Esophagus squamous epithelium (tissue), 5 donors: Measurements from ENCODE around the gene COX17. TPM values are rescaled to one million over a fixed set of nuclear protein-coding genes. Genes with fewer than 3 reads are reported as not detected.

Source experiments
- DNase-seq: peaks from one replicate; lab custom pipeline; 2025; lab: John Stamatoyannopoulos, UW
- H3K27ac ChIP-seq, 4 donors: fragments of 200-600 bp; sonication (generic); one replicate each; pipeline ENCODE4 v1.5.1; 2016 to 2019; ENCODE audit warnings: mild to moderate bottlenecking in 1 of 4
- H3K27me3 ChIP-seq, 4 donors: fragments of 200-600 bp; sonication (generic); 1 replicate in 3 of 4; 2 replicates in 1 of 4; pipeline versions ENCODE4 v1.5.1 to v1.6.0; 2017 to 2021; ENCODE audit warnings: antibody characterized with exemption in 1 of 4
- H3K36me3 ChIP-seq, 3 donors: fragments of 200-600 bp; sonication (generic); one replicate each; pipeline ENCODE4 v1.5.1; 2016 to 2019
- H3K4me1 ChIP-seq, 3 donors: fragments of 200-600 bp; sonication (generic); one replicate each; pipeline ENCODE4 v1.5.1; 2017 to 2019
- H3K4me3 ChIP-seq, 4 donors: fragments of 200-600 bp; sonication (generic); 1 replicate in 3 of 4; 2 replicates in 1 of 4; pipeline ENCODE4 v1.5.1; 2016 to 2019; ENCODE audit warnings: mild to moderate bottlenecking in 2 of 4, moderate library complexity in 1 of 4
- H3K9me3 ChIP-seq, 3 donors: fragments of 200-600 bp; sonication (generic); one replicate each; pipeline ENCODE4 v1.5.1; 2016 to 2019
- CTCF ChIP-seq, 6 experiments: fragments of 450-650 bp in 4 of 6; fragments of 200-600 bp in 2 of 6; sonication (generic) in 2 of 6; IDR thresholded peaks; one replicate each; pipeline ENCODE4 v1.5.1; 2016 to 2019; ENCODE audit warnings: antibody characterized with exemption in 6 of 6, mild to moderate bottlenecking in 4 of 6, moderate library complexity in 4 of 6
- POLR2A ChIP-seq, 4 donors: fragments of 450-650 bp; IDR thresholded peaks; one replicate each; pipeline ENCODE4 v1.6.1; 2017; ENCODE audit warnings: antibody characterized with exemption in 4 of 4, mild to moderate bottlenecking in 4 of 4, moderate library complexity in 3 of 4
- WGBS, 2 donors: methylation state at CpG; one replicate each; pipeline ENCODE4 v1.1.5; 2018; 5-methylcytosine and 5-hydroxymethylcytosine counted together
- intact Hi-C: fragments of 100-400 bp; cut with DNase I; formaldehyde crosslinking; loops from one replicate; pipeline ENCODE4 v1.15.0; 2022
- total RNA-seq, 4 donors: library from RNA; depleted of rRNA; stranded (reverse); fragments of >200 nt; gene quantifications; one replicate each; pipeline ENCODE4 v1.1.0, GENCODE V29; 2016
- donor health status: DM: yes; HTN: yes; CAD: no.

COX17 gene
- total RNA-seq, 4 donors from 2014 or later: 10.8 to 33.9 (median 24.6) TPM

GRCh38 chr3:119660474-119661440 lies 16.4 kb downstream of the COX17 start, which contains the start of gene POPDC2:
TSS of gene POPDC2 (minus strand) at chr3:119660589. CDS start at chr3:119660423, 166 bp downstream.
- H3K27me3 ChIP-seq: no peaks in the 10 kb centered on the region
- 76 to 79% methylated on average over 6 to 9 of the region's 9 CpGs for WGBS, 2 donors
- H3K27ac ChIP-seq: peak within 1 kb of the TSS in 2 of 4 donors; percentile 16 to 33
- DNase-seq: no peak
- H3K4me3 ChIP-seq: no peak within 1 kb of the TSS
- peaks cover 0 to 15% (median 12%) of the 10 kb centered on the region in 3 donors for H3K4me1 ChIP-seq
- intact Hi-C loops: no loop called here
- H3K36me3 ChIP-seq: no peaks in the 10 kb centered on the region
- H3K9me3 ChIP-seq: no peaks in the 10 kb centered on the region
- TF ChIP-seq POLR2A (IDR thresholded peaks at IDR 0.05) (no peak), CTCF (IDR thresholded peaks at IDR 0.05) (no peak)

GRCh38 chr3:119659606-119660291 lies 17.5 kb downstream of the COX17 start:
- H3K27ac ChIP-seq: peak overlapping the region in 2 of 4 donors; percentile 16 to 33
- H3K4me3 ChIP-seq: no peak overlapping the region
- no peaks in the 10 kb centered on the region for H3K27me3 ChIP-seq
- no peaks in the 10 kb centered on the region for H3K36me3 ChIP-seq
- 68 to 82% methylated on average over 5 to 7 of the region's 9 CpGs for WGBS, 2 donors
- DNase-seq: no peak
- intact Hi-C loops: no loop called here
- TF ChIP-seq CTCF (IDR thresholded peaks at IDR 0.05): no peak
- no peak for TF ChIP-seq POLR2A (IDR thresholded peaks at IDR 0.05)
- no peaks in the 10 kb centered on the region for H3K9me3 ChIP-seq
- H3K4me1 ChIP-seq: peaks cover 0 to 15% (median 12%) of the 10 kb centered on the region in 3 donors

- no peak overlapping the region for H3K4me3 ChIP-seq
Observed at GRCh38 chr3:119658994-119659393, 18.2 kb downstream of the COX17 start.

GRCh38 chr3:119657887-119658702 lies 19.1 kb downstream of the COX17 start:
- Histone ChIP-seq H3K27me3 (no peaks in the 10 kb centered on the region), H3K36me3 (no peaks in the 10 kb centered on the region), H3K4me3 (no peak overlapping the region), H3K9me3 (no peaks in the 10 kb centered on the region), H3K27ac (no peak overlapping the region), H3K4me1 (peaks cover 0 to 13% (median 12%) of the 10 kb centered on the region in 3 donors)
- intact Hi-C loops: no loop called here
- 81% methylated on average over 4 of the region's 4 CpGs for WGBS, 2 donors
- TF ChIP-seq CTCF (IDR thresholded peaks at IDR 0.05): no peak
- TF ChIP-seq POLR2A (IDR thresholded peaks at IDR 0.05): no peak
- DNase-seq: no peak

More at GRCh38 chr3:119658994-119659393, 18.2 kb downstream of the COX17 start:
- H3K9me3 ChIP-seq: no peaks in the 10 kb centered on the region
- TF ChIP-seq CTCF (IDR thresholded peaks at IDR 0.05) (no peak), POLR2A (IDR thresholded peaks at IDR 0.05) (no peak)
- no peaks in the 10 kb centered on the region for H3K27me3 ChIP-seq
- 78 to 95% methylated on average over 2 of the region's 2 CpGs for WGBS, 2 donors
- intact Hi-C loops: no loop called here
- peaks cover 0 to 15% (median 12%) of the 10 kb centered on the region in 3 donors for H3K4me1 ChIP-seq
- no peak overlapping the region for H3K27ac ChIP-seq
- no peak for DNase-seq
- H3K36me3 ChIP-seq: no peaks in the 10 kb centered on the region
